Osteoblast (primary cell): ENCODE results near the gene FILIP1L. TPM values are rescaled to one million over a fixed set of nuclear protein-coding genes. Genes with fewer than 3 reads are reported as not detected.

Source experiments
- DNase-seq: peaks from one replicate; pipeline ENCODE4 v3.0.0; 2011; ENCODE audit warnings: low spot score, mixed read lengths; ENCODE audit not compliant: insufficient read length; ENCODE audit errors: missing footprints
- H2AFZ ChIP-seq: 2 replicates; pipeline ENCODE4 v1.6.0; 2011; ENCODE audit warnings: mild to moderate bottlenecking, low read length
- H3K27ac ChIP-seq: 2 replicates; pipeline ENCODE4 v1.5.1; 2011; ENCODE audit warnings: mild to moderate bottlenecking, low read depth, low read length, moderate library complexity
- H3K27me3 ChIP-seq: 2 replicates; pipeline ENCODE4 v1.6.0; 2012; ENCODE audit warnings: mild to moderate bottlenecking, control low read depth, inconsistent platforms, low read length, moderate library complexity; ENCODE audit not compliant: insufficient read depth
- H3K36me3 ChIP-seq: 2 replicates; pipeline ENCODE4 v1.5.1; 2011; ENCODE audit warnings: mild to moderate bottlenecking, low read length, control low read depth, moderate library complexity; ENCODE audit not compliant: insufficient read depth
- H3K4me1 ChIP-seq: 2 replicates; pipeline ENCODE4 v1.5.1; 2011; ENCODE audit warnings: mild to moderate bottlenecking, low read length, control low read depth, moderate library complexity; ENCODE audit not compliant: insufficient read depth
- H3K4me2 ChIP-seq: 2 replicates; pipeline ENCODE4 v1.6.0; 2011; ENCODE audit warnings: mild to moderate bottlenecking, low read length; ENCODE audit not compliant: insufficient read depth
- H3K4me3 ChIP-seq: fragments of 200-600 bp; sonication (generic); 3 replicates; pipeline ENCODE4 v1.5.1; 2012; ENCODE audit warnings: mild to moderate bottlenecking, low read length, inconsistent platforms; ENCODE audit not compliant: insufficient read depth
- H3K79me2 ChIP-seq: 2 replicates; pipeline ENCODE4 v1.6.0; 2012; ENCODE audit warnings: mild to moderate bottlenecking, low read length, control low read depth, inconsistent platforms; ENCODE audit not compliant: insufficient read depth
- H3K9me3 ChIP-seq: 2 replicates; pipeline ENCODE4 v1.5.1; 2011; ENCODE audit warnings: low read depth, low read length, control low read depth
- H4K20me1 ChIP-seq: 2 replicates; pipeline ENCODE4 v1.6.0; 2012; ENCODE audit warnings: mild to moderate bottlenecking, low read length, control low read depth; ENCODE audit not compliant: insufficient read depth
- CTCF ChIP-seq: IDR thresholded peaks from 2 replicates; pipeline ENCODE4 v1.5.1; 2011; ENCODE audit warnings: mild to moderate bottlenecking, low read depth, low read length, moderate library complexity; ENCODE audit errors: extremely low read depth
- total RNA-seq: library from RNA; depleted of rRNA; stranded (reverse); fragments of >200 nt; gene quantifications from 2 replicates; pipeline ENCODE4 v1.2.3, GENCODE V29; 2012

FILIP1L gene
- total RNA-seq, 1 donor = 5.8 TPM

GRCh38 chr3:100075851-100076730 is 38.2 kb downstream of the FILIP1L start:
- Histone ChIP-seq H2AFZ (no peak overlapping the region), H4K20me1 (no peaks in the 10 kb centered on the region), H3K4me1 (peaks cover 41% of the 10 kb centered on the region), H3K27me3 (no peaks in the 10 kb centered on the region), H3K4me2 (no peak overlapping the region), H3K36me3 (no peaks in the 10 kb centered on the region), H3K27ac (no peak overlapping the region), H3K9me3 (no peaks in the 10 kb centered on the region), H3K79me2 (no peaks in the 10 kb centered on the region), H3K4me3 (no peak overlapping the region)
- no peak for TF ChIP-seq CTCF
- no peak for DNase-seq

- Histone ChIP-seq H3K79me2 (no peaks in the 10 kb centered on the region), H3K9me3 (no peaks in the 10 kb centered on the region), H2AFZ (no peak overlapping the region), H3K4me2 (no peak overlapping the region), H3K27me3 (no peaks in the 10 kb centered on the region), H3K4me1 (peaks cover 40% of the 10 kb centered on the region), H4K20me1 (no peaks in the 10 kb centered on the region), H3K36me3 (no peaks in the 10 kb centered on the region), H3K27ac (no peak overlapping the region), H3K4me3 (no peak overlapping the region)
- TF ChIP-seq CTCF = no peak
- no peak for DNase-seq
These were observed 39.1 kb downstream of the FILIP1L start for GRCh38 chr3:100075196-100075595.

GRCh38 chr3:100073714-100074307 is 40.5 kb downstream of the FILIP1L start:
- H3K36me3 ChIP-seq = no peaks in the 10 kb centered on the region
- peak; percentile 68 for DNase-seq
- no peaks in the 10 kb centered on the region for H4K20me1 ChIP-seq
- no peak for TF ChIP-seq CTCF
- peak overlapping the region; percentile 59 for H3K4me2 ChIP-seq
- H3K79me2 ChIP-seq = no peaks in the 10 kb centered on the region
- H2AFZ ChIP-seq = peak overlapping the region; percentile 48
- H3K27me3 ChIP-seq = no peaks in the 10 kb centered on the region
- H3K9me3 ChIP-seq = no peaks in the 10 kb centered on the region
- H3K27ac ChIP-seq = peak overlapping the region; percentile 61
- H3K4me1 ChIP-seq = peaks cover 42% of the 10 kb centered on the region
- peak overlapping the region; percentile 0 for H3K4me3 ChIP-seq

- H3K36me3 ChIP-seq = no peaks in the 10 kb centered on the region
- H3K4me1 ChIP-seq = peaks cover 42% of the 10 kb centered on the region
- peak overlapping the region; percentile 59 for H3K4me2 ChIP-seq
- H4K20me1 ChIP-seq = no peaks in the 10 kb centered on the region
- TF ChIP-seq CTCF = no peak
- H3K4me3 ChIP-seq = no peak overlapping the region
- no peaks in the 10 kb centered on the region for H3K9me3 ChIP-seq
- no peaks in the 10 kb centered on the region for H3K79me2 ChIP-seq
- peak overlapping the region; percentile 61 for H3K27ac ChIP-seq
- H3K27me3 ChIP-seq = no peaks in the 10 kb centered on the region
- peak overlapping the region; percentile 48 for H2AFZ ChIP-seq
- DNase-seq = no peak
These were observed 41.1 kb downstream of the FILIP1L start for GRCh38 chr3:100073049-100073713.
